Measurements from ENCODE around the gene CLDN24. TPM values are rescaled to one million over a fixed set of nuclear protein-coding genes. Genes with fewer than 3 reads are reported as not detected.

CLDN24 gene
- total RNA-seq, 1 experiment from 2014 or later, result not detected

DNA sequence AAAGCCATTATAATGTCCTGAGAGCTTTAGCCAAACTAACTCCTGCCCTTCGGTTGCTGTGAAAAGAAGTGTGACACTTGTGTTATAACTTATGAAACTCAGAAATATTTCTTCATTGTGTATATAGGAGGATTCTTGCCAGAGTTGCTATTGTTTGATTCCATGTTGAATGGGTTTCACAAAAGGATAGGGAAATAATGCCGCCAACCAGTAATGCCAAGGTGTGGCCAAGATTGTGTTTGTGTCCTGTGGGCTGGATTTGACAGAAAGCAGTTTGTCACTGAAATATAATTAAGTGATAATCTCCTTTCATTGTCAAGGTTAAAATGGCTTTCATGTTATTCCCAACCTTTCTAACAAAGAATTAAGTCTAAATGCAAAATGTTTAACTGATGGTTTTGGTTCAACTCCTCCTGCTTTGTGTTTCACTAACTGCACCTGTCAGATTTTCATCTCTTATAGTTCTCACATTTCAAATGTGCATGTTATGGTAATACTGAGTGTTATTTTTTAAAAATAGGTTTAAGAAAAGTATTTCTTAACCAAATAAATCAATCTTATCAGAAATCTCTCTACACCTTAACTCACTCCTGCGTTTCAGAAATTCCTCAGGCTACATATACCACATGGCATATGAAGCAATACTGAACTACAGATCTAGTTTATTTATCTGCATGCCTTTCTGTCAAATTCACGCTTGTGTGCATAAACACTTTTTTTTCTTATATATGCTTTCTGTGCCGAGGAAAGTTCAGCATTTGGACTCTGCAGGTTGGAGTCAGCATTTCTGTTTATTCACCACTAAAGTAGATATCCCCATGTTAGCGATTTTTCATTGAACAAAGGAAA lies 1.8 kb downstream of the CLDN24 start, which contains the start of gene CLDN22:
Gene CLDN22 (minus strand): TSS at position 66 of the 849 bp plus-strand sequence. CDS start 58 bp downstream, at position 8.
- Histone ChIP-seq H3K23ac (ENCODE audit: insufficient read length, low read depth, low read length) (no peak within 1 kb of the TSS), H4K5ac (ENCODE audit: insufficient read length, low read depth, low read length) (no peak within 1 kb of the TSS), H4K8ac (replicated peaks; ENCODE audit: insufficient read length, low read depth, low read length) (no peak within 1 kb of the TSS), H3K79me2 (ENCODE audit: insufficient read depth, low read length) (no peaks in the 10 kb centered on the region; the same call in 1 of the 2 replicates), H3T11ph (ENCODE audit: low read length) (no peak within 1 kb of the TSS), H3K9ac (ENCODE audit: extremely low read depth, insufficient read length, low read length) (no peak within 1 kb of the TSS), H2BK12ac (ENCODE audit: insufficient read length, low read depth, low read length) (no peak within 1 kb of the TSS), H3K18ac (ENCODE audit: insufficient read length, low read depth, low read length) (no peak within 1 kb of the TSS), H3K4ac (ENCODE audit: low read depth, low read length) (no peak within 1 kb of the TSS), H3K27ac (ENCODE audit: insufficient read length, low read depth, low read length) (no peak within 1 kb of the TSS), H3K27me3 (ENCODE audit: insufficient read depth, low read length) (no peaks in the 10 kb centered on the region), H3K4me2 (ENCODE audit: insufficient read depth, insufficient read length, low read length) (no peak within 1 kb of the TSS), H4K20me1 (ENCODE audit: control insufficient read depth, insufficient read depth, insufficient read length) (no peaks in the 10 kb centered on the region), H3K4me1 (ENCODE audit: insufficient read depth, low read length) (no peaks in the 10 kb centered on the region), H3K9me3 (ENCODE audit: control insufficient read depth, low read depth, low read length) (no peaks in the 10 kb centered on the region), H3K14ac (ENCODE audit: insufficient read depth, low read length) (no peak within 1 kb of the TSS), H3K23me2 (ENCODE audit: insufficient read length, low read depth, low read length, poor library complexity, severe bottlenecking) (no peaks in the 10 kb centered on the region), H3K79me1 (ENCODE audit: insufficient read depth, low read depth, low read length, poor library complexity, severe bottlenecking) (no peaks in the 10 kb centered on the region), H3K56ac (ENCODE audit: insufficient read length, low read depth, low read length) (no peak within 1 kb of the TSS), H2BK5ac (ENCODE audit: insufficient read length, low read length) (no peak within 1 kb of the TSS), H4K91ac (ENCODE audit: insufficient read length, low read depth, low read length) (no peak within 1 kb of the TSS), H2BK120ac (ENCODE audit: low read depth, low read length, poor library complexity, severe bottlenecking) (no peak within 1 kb of the TSS), H2BK15ac (ENCODE audit: low read depth, low read length) (no peak within 1 kb of the TSS), H2AK5ac (ENCODE audit: insufficient read length, low read length) (no peak within 1 kb of the TSS), H2AFZ (ENCODE audit: low read length) (no peak within 1 kb of the TSS), H2BK20ac (ENCODE audit: low read depth, low read length, poor library complexity, severe bottlenecking) (no peak within 1 kb of the TSS)
- Mint-ChIP-seq H3K27me3 (ENCODE audit: low read depth) (no peaks in the 10 kb centered on the region), H3K27ac (peak within 1 kb of the TSS in 1 of 3 experiments; percentile 52; a peak in 2 of 7 replicates), H3K36me3 (ENCODE audit: insufficient read depth in 1 of 3, low read depth in 3 of 3) (peaks cover 7 to 31% (median 18%) of the 10 kb centered on the region in 3 experiments; a peak in 6 of 7 replicates), H3K4me1 (peaks cover 0 to 7% of the 10 kb centered on the region in 2 experiments; a peak in 1 of 4 replicates), H3K9me3 (peaks cover 3 to 4% of the 10 kb centered on the region in 2 experiments; a peak in 2 of 5 replicates), H3K4me3 (no peak within 1 kb of the TSS)
- no CpG with 5 or more reads among the region's 6 CpGs for WGBS (ENCODE audit: extremely low coverage, insufficient read length, low lambda C conversion rate)
- TF ChIP-seq, protein P1, sequence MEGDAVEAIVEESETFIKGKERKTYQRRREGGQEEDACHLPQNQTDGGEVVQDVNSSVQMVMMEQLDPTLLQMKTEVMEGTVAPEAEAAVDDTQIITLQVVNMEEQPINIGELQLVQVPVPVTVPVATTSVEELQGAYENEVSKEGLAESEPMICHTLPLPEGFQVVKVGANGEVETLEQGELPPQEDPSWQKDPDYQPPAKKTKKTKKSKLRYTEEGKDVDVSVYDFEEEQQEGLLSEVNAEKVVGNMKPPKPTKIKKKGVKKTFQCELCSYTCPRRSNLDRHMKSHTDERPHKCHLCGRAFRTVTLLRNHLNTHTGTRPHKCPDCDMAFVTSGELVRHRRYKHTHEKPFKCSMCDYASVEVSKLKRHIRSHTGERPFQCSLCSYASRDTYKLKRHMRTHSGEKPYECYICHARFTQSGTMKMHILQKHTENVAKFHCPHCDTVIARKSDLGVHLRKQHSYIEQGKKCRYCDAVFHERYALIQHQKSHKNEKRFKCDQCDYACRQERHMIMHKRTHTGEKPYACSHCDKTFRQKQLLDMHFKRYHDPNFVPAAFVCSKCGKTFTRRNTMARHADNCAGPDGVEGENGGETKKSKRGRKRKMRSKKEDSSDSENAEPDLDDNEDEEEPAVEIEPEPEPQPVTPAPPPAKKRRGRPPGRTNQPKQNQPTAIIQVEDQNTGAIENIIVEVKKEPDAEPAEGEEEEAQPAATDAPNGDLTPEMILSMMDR (conservative IDR thresholded peaks at IDR 0.05), result no peak
- DNase-seq, result no peak
